Activated CD4-positive, alpha-beta T cell treated with anti-CD3 and anti-CD28 coated beads, Interleukin-2, amount 50 U/mL, for 48 hours (primary cell): ENCODE measurements around the gene HERC4.
"Not testable (repeated sequence)": the region's sequence is repeated elsewhere in the genome, so short reads cannot be mapped to it uniquely, and the experiment has no call there.

Experiments
- DNase-seq, 2 experiments: peaks; one replicate each; pipeline ENCODE4 v3.0.0-alpha.2; 2020

HERC4 gene

DNA sequence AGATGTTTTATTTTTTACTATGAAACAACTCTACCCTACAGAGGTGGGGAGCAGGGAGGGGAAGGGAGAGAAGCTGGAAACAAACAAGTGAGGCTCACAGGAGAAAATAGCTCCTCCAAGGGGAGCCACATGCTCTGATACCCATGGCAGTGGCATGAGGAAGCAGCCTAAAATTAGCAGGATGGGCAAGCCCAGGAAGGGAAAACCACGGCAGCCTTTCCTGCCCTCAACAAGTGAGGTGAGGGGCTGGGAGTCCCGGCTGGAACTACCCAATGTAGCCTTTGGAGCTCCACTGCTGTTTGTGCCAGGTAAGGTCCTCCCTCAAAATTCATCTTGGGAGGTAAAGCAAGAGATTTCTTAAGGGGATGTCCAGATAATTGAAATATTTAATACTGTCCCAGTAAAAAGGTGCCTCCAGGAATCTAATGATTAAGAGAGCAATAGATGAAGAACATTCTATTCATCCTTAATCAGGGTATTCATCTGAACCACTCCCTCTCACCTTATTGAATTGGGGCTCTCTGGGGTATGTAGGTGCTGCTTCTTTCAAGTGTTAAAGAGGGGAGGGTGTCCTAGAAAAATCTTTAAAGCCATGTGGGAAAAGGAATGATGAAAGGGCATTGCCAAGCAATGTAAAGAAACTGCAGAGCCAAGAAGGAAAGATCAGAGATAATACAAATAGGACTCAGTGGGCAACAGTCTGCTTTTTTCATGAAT lies 12.8 kb upstream of the HERC4 start:
- no peak for DNase-seq

DNA sequence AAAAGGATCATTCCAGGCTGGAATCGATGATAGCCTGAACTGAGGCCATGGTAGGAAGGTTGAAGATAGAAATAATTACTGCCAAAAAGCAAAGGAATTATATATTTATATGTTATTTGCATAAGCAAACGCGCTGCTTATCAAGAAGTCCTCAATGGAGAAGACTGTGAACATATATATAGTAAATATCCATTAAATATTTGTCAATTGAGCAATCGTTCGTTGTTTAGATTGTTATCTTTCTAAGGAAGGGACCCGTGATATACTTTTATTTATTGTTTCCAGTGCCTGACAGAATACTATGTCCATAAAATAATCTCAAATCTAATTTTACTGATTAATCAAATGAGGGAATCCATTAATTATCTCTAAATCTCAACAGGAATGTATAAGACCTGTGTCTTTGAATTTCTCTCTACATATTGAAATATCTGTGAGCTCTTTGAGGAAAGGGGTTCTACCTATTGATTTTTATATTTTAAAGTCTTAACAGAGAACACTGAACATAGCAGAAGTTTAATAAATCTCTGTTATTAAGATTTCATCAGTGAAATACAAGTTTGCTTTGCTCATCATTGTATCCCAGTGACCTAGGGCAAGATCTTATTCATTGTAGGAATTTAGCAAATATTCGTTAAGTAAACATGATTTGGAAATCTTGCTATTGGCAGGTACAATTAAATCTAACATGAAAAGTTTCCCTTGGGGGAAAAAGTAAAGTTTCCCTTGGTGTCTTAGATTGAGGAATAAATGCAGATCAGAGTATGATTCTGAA lies 12.0 kb upstream of the HERC4 start:
- no peak for DNase-seq

DNA sequence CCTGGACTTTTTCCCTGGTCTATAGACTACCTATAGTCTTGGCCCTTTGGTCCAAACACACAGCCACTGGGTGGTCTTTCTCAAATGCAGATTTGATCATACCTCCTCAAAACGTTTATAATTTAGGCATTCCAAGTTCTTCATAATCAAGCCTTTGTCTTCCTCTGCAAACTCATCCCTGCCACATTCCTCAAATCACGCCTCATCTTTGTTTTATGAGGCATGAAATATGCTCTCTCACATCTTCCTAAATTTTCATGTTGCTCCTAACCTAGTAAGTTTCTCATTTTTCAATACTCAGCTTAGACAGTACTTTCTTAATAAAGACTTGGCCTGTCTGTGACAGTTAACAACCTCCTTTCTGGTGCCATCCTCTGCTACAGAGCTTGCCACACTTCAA lies 10.9 kb upstream of the HERC4 start:
- no peak for DNase-seq

DNA sequence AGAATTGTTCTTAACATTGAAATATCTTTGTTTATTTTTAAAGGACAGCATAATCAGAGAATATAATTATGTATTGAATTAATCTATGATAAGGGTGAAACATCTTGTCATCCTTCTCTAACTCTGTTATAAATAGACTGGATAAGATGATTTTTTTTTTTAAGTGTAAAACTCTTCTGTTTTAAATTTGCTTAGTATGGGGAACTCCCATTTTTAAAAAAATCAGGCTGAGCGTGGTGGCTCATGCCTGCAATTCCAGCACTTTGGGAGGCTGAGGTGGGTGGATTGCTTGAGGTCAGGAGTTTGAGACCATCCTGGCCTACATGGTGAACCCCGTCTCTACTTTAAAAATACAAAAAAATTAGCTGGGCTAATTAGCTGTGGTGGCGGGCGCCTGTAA lies 9.4 kb upstream of the HERC4 start:
- DNase-seq, result no peak

DNA sequence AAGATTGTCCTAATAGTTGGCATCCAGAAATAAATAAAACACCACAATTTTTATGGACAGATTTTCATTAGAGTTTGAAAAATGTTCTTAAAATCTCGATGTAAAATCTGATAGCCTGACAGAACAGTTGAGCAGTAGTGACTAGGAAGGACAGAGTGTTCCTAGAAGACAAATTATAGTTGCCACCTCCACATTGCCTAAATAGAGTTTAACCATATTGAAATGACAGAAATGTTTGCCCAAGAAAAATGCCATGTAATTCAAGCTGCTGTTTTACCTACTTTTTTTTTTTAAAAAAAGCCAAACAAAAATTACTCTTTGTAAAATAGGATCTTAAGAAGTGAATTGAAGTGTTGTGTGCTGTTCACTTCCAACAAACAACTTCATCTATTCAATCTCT lies 8.9 kb upstream of the HERC4 start:
- no peak for DNase-seq

DNA sequence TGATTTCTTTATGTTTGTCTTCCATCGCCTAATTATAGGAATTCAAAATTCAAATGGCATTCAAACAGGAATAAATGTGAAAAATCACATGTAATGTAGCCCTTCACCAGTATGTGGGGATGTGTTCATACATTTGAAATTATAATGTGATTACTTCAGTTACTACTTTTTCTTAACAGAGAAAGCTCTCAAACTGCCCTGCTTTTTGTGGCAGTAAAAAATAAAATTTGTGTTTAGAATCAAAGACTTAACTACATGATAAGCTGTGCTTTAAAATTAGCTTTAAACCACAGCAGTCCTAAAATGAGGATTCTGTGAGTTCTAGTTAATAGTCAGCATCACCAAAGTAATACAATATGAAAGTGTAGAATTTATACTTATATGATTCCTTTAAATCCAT lies 7.8 kb upstream of the HERC4 start:
- DNase-seq, result no peak

DNA sequence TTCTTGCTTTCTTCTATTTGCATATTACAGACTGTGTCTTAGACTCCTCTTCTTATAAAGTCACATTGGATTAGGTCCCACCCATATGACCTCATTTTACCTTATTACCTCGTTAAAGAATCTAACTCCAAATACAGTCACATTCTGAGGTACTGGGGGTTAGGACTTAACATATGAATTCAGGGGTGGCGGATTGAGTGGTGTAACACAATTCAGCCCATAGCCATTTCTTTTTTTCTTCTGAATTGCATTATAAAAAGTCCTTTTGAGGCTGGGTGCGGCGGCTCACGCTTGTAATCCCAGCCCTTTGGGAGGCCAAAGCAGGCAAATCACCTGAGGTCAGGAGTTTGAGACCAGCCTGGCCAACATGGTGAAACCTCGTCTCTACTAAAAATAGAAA lies 6.8 kb upstream of the HERC4 start:
- DNase-seq, result no peak

DNA sequence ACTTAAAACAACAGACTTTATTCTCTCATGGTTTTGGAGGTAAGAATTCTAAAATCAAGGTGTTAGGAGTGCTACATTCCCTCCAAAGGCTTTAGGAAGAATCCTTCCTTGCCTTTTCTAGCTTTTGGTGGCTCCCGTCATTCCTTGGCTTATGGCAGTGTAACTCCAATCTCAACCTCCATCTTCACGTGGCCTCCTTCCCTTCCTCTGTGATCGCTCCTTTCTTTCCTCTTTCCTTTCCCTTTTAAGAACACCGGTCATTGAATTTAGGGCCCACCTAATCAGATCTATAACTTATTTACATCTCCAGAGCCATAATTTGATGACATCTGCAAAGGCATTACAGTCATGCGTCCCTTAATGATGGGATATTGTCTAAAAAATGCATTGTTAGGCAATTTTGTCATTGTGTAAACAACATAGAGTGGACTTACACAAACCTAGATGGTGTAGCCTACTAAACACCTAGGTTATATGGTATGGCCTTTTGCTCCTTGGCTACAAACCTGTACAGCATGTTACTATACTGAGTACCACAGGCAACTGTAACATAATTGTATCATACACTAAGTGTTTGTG lies 5.9 kb upstream of the HERC4 start:
- DNase-seq, result no peak

DNA sequence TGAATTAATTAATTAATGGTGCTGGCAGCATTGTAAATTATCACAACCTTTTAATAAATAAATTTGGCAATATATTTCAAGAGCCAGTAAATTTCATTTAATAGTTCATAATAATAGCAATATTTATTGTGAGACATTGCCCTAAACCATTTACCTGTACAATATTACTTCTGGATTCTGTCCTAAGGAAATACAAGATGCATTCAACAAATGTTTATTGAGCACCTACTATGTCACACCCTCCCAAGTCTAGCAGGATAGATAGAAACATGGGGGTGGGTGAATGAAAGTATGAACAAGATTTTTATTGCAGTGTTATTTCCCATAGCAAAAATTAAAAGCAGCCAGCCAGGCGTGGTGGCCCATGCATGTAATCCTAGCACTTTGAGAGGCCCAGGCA lies 4.4 kb upstream of the HERC4 start:
- no peak for DNase-seq

DNA sequence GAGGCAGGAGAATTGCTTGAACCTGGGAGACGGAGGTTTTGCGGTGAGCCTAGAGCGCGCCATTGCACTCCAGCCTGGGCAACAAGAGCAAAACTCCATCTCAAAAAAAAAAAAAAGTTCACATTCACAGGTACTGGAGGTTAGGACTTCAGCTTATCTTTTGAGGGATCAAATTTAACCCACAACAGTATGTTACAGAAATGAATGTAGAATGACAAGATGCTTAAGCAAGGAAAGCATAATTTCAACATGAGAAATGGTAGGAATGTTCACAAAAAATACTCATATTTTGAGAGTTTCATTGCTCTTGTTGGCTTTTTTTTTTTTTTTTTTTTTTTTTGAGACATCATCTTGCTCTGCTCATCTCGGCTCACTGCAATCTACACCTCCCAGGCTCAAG lies 1.9 kb upstream of the HERC4 start:
- no peak for DNase-seq

DNA sequence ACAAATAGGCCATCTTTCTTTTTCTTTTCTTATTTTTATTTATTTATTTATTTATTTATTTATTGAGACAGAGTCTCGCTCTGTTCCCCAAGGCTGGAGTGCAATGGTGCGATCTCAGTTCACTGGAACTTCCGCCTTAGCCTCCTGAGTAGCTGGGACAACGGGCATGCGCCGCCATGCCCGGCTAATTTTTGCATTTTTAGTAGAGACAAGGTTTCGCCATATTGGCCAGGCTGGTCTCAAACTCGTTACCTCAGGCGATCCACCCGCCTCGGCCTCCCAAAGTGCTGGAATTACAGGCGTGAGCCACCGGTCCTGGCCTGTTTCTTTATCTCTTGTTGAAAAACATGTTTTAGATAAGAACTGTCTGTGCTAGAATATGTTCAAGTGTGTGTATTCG lies 998 bp upstream of the HERC4 start:
- not testable (repeated sequence) for DNase-seq

DNA sequence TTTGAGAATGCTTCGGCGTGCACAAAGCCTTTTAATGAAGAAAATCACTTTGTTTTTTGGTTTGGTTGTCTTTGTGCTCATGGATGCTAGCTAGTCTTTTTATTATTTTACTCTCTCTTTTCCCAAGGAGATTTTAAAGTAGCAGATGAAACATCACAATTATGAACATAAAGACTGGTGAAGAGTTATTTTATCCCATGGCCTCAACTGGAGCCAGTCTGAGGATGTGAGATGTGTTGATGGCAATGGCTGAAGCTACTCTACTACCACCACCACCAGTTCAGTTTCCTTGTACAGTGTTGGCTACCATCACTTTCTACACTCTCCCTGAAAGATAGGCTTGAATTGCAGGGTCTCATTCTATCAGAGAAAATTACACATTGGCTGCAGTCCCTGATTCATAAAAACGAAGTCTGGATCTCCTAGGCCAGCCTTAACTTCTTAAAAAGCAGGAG lies 494 bp upstream of the HERC4 start:
- no peak for DNase-seq

DNA sequence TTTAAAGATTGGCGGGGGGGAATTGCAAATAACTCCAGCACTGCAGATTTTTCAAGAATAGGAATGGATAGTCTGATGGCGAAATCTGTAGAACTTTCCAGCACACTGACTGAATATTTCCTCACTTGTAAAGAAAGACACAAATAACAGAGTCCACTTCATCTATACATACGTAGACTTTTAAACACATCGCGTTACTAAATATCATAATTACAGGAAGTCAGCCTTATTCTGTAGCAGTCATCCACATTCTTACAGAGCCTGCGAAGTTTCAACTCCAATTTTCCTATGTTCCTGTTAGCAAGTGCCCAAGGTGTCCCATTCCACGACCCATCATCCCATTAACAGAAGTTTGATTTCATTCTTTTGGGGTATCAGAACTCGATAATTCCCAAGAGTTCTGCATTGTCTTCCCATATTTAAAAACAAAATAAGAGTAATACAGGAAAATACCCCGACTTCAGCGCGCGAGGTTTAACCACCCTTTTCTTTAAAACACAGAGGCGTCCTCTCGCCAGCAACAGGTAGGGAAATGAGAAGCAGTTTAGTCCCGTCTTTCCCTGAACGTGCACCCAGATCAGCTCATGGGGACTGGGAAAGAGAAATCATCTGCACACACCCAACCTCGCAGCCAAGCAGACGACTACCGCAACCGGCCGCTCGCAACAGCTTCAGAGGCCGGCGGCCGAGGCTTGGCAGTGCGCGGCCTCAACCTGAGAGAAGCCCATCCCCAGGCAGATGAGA lies 880 bp downstream of the HERC4 start:
- no peak for DNase-seq

DNA sequence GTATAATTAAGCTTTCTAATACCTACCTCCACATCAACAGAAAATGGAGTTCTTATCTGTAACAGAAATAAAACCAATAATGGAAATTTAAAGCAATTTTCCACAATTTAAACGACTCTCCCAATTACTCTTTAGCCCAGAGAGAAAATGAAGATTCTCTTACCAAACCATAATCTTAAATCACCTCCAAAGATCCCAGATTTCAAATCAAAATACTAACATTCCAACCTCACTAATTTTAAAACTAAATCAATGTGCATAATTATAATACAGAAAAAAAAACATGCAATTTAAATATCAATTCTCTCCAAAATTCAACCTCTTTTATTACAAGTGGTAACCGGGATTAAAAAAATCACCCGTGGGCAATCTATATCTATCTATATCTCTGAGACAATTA lies 1.5 kb downstream of the HERC4 start:
- no peak for DNase-seq

DNA sequence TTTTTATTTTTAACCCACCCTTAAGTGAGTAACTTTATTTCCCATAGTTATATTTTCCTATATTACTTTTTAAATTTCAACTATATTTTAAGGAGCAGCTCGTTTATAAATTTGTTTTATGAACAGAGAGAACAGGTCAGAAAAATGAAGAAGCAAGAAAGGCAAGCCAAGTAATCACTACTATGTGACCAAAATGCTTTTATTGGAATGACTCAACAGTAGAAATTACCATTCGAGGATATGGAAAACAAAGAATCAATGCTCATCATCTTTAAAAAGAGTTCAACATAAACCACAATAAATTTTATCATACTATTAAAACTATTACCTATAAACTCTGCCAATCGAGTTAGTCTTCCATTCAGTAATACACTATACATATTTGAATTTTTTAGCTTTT lies 7.6 kb downstream of the HERC4 start:
- no peak for DNase-seq

DNA sequence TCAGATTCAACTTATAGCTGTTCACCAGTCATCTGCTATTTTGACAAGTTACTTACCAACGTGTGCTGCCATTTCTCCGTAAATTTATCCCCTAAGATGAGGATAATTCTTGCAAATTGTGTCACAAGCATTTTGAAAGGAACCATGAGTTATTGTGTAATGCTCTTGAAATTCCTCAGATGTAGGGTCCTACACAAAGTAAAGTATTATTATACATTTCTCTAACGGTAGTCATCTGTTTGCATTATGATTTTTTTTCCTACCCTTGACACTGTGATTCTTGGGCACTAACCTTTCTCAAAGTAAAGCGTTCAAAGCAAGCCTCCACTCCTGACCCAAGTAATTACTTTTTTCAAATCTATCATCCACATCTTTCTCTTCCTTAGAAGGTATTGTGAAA lies 8.1 kb downstream of the HERC4 start:
- DNase-seq, result no peak

DNA sequence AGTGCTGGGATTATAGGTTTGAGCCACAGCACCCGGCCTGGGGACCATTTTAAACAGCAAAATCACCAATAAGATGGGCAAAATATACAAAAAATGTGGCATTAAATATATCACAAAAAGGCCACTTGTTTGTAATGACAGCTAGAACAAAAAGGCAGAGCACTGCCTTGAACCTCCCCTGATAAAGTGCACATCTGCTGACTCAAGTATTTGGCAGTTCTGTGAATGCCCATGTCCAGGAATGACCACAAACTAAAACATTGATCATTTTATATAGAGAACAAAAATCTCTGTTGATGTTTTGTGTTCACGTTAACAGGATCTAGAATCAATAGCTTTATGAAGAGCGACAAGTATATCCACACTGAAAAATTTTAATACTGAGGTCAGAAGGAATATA lies 21.5 kb downstream of the HERC4 start:
- no peak for DNase-seq

DNA sequence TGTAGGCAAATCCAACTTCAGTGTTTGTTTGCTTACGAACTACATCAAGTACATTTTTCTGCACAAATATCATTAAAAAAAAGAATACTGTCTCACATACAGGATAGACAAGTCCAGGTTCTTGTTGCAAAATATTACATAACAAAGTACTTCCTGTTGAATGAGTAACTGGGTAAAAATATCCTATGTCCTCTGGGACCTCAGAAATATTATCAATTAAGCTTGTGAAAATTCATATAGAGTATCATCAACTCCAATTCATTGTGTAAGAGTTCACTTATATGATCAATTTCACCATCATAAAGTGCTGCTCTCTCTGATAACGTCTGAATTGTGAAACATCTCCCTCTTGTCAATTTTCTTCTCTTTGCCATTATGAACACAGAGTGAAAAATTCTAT lies 22.6 kb downstream of the HERC4 start:
- DNase-seq, result no peak

DNA sequence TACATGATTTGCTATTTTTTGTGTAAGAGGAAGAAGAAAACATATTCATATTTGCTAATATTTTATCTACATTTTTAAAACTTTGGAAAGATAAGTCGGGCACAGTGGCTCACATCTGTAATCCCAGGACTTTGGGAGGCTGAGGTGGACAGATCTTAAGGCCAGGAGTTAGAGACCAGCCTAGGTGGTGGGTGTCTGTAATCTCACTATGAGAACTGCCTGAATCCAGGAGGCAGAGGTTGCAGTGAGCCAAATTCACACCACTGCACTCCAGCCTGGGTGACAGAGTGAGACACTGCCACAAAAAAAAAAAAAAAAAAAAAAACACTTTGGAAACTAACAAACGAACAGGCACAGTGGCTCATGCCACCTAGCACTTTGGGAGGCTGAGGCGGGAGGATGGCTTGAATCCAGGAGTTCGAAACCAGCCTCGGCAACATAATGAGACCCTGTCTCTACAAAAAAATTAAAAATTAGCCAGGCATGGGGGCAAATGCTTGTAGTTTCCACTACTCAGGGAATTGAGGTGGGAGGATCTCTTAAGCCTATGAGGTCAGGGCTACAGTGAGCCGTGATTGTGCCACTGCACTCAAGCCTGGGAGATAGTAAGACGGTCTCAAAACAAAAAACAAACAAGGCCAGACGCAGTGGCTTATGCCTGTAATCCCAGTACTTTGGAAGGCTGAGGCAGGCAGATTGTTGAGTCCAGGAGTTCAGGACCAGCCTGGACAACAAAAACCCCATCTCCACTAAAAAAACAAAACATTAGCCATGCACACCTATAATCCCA lies 25.6 kb downstream of the HERC4 start:
- no peak for DNase-seq

DNA sequence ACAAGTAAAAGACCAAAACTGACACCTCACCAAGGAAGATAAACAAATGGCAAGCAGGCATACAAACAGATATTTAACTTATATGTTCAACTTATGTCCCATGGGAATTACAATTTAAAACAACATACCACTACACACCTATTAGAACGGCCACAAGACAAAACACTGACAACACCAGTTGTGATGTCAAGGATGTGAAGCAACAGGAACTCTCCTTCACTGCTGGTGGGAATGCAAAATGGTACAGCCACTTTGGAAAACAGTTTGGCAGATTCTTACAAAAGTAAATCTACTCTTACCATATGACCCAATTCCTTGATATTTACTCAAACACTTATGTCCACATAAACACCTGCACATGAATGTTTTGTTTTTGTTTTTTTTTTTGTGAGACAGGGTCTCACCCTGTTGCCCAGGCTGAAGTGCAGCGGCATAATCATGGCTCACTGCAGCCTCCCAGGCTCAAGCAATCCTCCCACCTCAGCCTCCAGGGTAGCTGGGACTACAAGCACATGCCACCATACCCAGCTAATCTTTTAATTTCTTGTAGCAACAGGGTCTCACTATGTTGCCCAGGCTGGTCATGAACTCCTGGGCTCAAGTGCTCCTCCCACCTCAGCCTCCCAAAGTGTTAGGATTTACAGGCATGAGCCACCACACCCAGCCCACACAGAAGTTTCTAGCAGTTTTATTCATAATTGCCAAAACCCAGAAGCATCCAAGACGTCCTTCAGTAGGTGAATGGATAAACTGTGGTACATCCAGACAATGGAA lies 27.3 kb downstream of the HERC4 start:
- DNase-seq, result no peak

DNA sequence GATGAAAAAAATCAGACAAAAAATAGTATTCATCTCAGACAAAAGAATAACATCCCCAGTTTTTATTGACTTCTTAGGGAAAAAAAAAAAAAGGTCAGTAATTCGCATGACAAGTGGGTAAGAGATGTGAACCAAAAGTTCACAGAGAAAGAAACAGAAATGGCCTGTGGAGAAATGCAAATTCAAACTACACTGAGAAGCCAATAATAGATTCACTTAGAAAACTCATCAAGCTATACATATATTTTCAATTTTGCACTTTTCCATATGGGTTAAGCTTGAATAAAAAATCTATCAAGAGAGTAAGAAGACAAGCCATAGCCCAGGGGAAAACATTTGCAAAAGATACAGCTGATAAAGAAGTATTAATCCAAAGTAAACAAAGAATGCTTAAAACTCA lies 28.0 kb downstream of the HERC4 start:
- no peak for DNase-seq

DNA sequence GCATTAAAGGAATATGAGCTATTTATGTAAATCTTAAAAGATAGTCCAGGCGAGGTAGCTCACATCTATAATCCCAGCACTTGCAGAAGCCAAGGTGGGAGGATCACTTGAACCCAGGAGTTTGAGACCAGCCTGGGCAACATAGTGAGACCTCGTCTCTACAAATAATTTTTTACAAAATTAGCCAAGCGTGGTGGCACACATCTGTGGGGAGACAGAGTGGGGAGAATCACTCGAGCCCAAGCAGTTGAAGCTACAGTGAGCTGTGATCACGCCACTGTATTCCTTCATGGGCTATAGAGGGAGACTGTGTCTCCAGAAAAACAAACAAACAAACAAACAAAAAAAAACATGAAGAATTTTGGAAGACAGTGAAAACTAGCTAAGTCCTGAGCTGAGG lies 28.4 kb downstream of the HERC4 start:
- no peak for DNase-seq
